Endothelial cell of umbilical vein (primary cell): Measurements from ENCODE around the gene TNNT3. TPM values are rescaled to one million over a fixed set of nuclear protein-coding genes. Genes with fewer than 3 reads are reported as not detected.
A peak's percentile ranks its signal among the peaks of the same experiment; 100 is the strongest.

Source experiments
- BruUV-seq: library from RNA; stranded (reverse); fragments of 400-500 nt; replicated peaks from 2 replicates; lab custom pipeline; 2021; lab: Mats Ljungman, UMichigan
- CTCF ChIA-PET: fragments of 300-600, 350-600 bp; sonication (Branson Sonifier 250); formaldehyde crosslinking; loops from one replicate; lab custom pipeline; 2021; ENCODE audit warnings: antibody characterized with exemption, inconsistent platforms; lab: Charles Lee
- POLR2A ChIA-PET: fragments of 300-600, 350-600 bp; sonication (Branson Sonifier 250); formaldehyde crosslinking; loops from one replicate; lab custom pipeline; 2021; ENCODE audit warnings: antibody characterized with exemption, inconsistent platforms; lab: Charles Lee
- DNase-seq: peaks from one replicate; pipeline ENCODE4 v3.0.0-alpha.2; 2011; ENCODE audit warnings: low read depth, low spot score
- FAIRE-seq: peaks from 2 replicates; lab custom pipeline; 2011; peaks lifted over from hg19 to GRCh38; lab: Jason Lieb, UNC
- H2AFZ ChIP-seq: 2 replicates; pipeline ENCODE4 v1.6.0; 2012; ENCODE audit warnings: low read depth, low read length, control low read depth, inconsistent platforms
- H3K27ac ChIP-seq: 2 replicates; pipeline ENCODE4 v1.5.1; 2011; ENCODE audit warnings: low read depth, mild to moderate bottlenecking, control low read depth, low read length, moderate library complexity; ENCODE audit not compliant: insufficient read depth
- H3K27me3 ChIP-seq, 2 experiments: 2 replicates each; pipeline versions ENCODE4 v1.6.0 to v1.6.1; 2011; ENCODE audit warnings: low read length in 2 of 2, mixed read lengths in 1 of 2; ENCODE audit not compliant: control insufficient read depth in 2 of 2, insufficient read depth in 2 of 2
- H3K36me3 ChIP-seq, 2 experiments: 2 replicates in 1 of 2; 3 replicates in 1 of 2; pipeline ENCODE4 v1.5.1; 2011; ENCODE audit warnings: low read length in 2 of 2, mild to moderate bottlenecking in 1 of 2, moderate library complexity in 1 of 2; ENCODE audit not compliant: control insufficient read depth in 2 of 2, insufficient read depth in 2 of 2; ENCODE audit errors: extremely low read depth in 1 of 2
- H3K4me1 ChIP-seq: 3 replicates; pipeline ENCODE4 v1.5.1; 2011; ENCODE audit warnings: mild to moderate bottlenecking, low read length; ENCODE audit not compliant: control insufficient read depth, insufficient read depth; ENCODE audit errors: extremely low read depth
- H3K4me2 ChIP-seq: 2 replicates; pipeline ENCODE4 v1.6.1; 2011; ENCODE audit warnings: low read length, control low read depth, mixed read lengths; ENCODE audit not compliant: insufficient read depth
- H3K4me3 ChIP-seq, 3 experiments: fragments of 200-600 bp in 1 of 3; sonication (generic), shearing (Covaris generic) in 1 of 3; replicated peaks in 1 of 3; 2 replicates each; pipeline ENCODE4 v1.5.1; 2011 to 2016; ENCODE audit warnings: control low read depth in 3 of 3, low read length in 3 of 3, mild to moderate bottlenecking in 2 of 3, inconsistent platforms in 1 of 3, low read depth in 1 of 3, moderate library complexity in 1 of 3; ENCODE audit not compliant: insufficient read depth in 1 of 3
- H3K79me2 ChIP-seq: 2 replicates; pipeline ENCODE4 v1.6.0; 2012; ENCODE audit warnings: low read length, inconsistent platforms; ENCODE audit not compliant: control insufficient read depth, insufficient read depth
- H3K9ac ChIP-seq: replicated peaks from 2 replicates; pipeline ENCODE3; 2011; ENCODE audit warnings: low read length, control low read depth; ENCODE audit not compliant: insufficient read depth; ENCODE audit errors: extremely low read depth
- H3K9me1 ChIP-seq: replicated peaks from 3 replicates; pipeline ENCODE4 v1.6.0; 2011; ENCODE audit warnings: mild to moderate bottlenecking, low read length; ENCODE audit not compliant: control insufficient read depth, insufficient read depth; ENCODE audit errors: extremely low read depth
- H3K9me3 ChIP-seq: replicated peaks from 2 replicates; pipeline ENCODE4 v1.5.1; 2012; ENCODE audit warnings: low read length, inconsistent platforms; ENCODE audit not compliant: control insufficient read depth, insufficient read depth
- H4K20me1 ChIP-seq: replicated peaks from 2 replicates; pipeline ENCODE3; 2011; ENCODE audit warnings: mild to moderate bottlenecking, low read length; ENCODE audit not compliant: control insufficient read depth, insufficient read depth; ENCODE audit errors: extremely low read depth
- CTCF ChIP-seq, 2 donors: IDR thresholded peaks; 1 replicate in 1 of 2; 2 replicates in 1 of 2; pipeline ENCODE4 v1.5.1; 2011; ENCODE audit warnings: low read length in 2 of 2, mild to moderate bottlenecking in 2 of 2, moderate library complexity in 2 of 2, control low read depth in 1 of 2, inconsistent platforms in 1 of 2, low read depth in 1 of 2; ENCODE audit not compliant: insufficient read depth in 1 of 2; ENCODE audit errors: extremely low read depth in 1 of 2
- EZH2 ChIP-seq: IDR thresholded peaks from 2 replicates; pipeline ENCODE4 v1.6.1; 2012; ENCODE audit warnings: borderline replicate concordance, low read depth, mild to moderate bottlenecking, moderate library complexity, low read length, inconsistent platforms; ENCODE audit not compliant: severe bottlenecking
- GATA2 ChIP-seq: IDR thresholded peaks from 2 replicates; pipeline ENCODE4 v1.7.0; 2011; ENCODE audit warnings: low read depth, mild to moderate bottlenecking, moderate library complexity, mixed read lengths, low read length; ENCODE audit not compliant: insufficient read length, insufficient read depth
- JUN ChIP-seq: IDR thresholded peaks from 2 replicates; pipeline ENCODE4 v1.6.1; 2011; ENCODE audit warnings: borderline replicate concordance, low read depth; ENCODE audit not compliant: insufficient read length, insufficient read depth
- MAX ChIP-seq: IDR thresholded peaks from 2 replicates; pipeline ENCODE4 v1.6.1; 2011; ENCODE audit not compliant: insufficient read depth, insufficient read length
- MYC ChIP-seq: IDR thresholded peaks from one replicate; pipeline ENCODE4 v1.6.1; 2011; ENCODE audit warnings: mild to moderate bottlenecking, low read depth, low read length
- dilution Hi-C: fragments of 300-500 bp; cut with MboI; formaldehyde crosslinking; loops from one replicate; pipeline ENCODE4 v1.15.0; 2019; ENCODE audit warnings: low sequenced_read_pairs; ENCODE audit not compliant: extremely low pct_ligation_motif_present
- intact Hi-C: fragments of 100-400 bp; cut with micrococcal nuclease; formaldehyde crosslinking; loops from one replicate; pipeline ENCODE4 v1.10.0; 2022
- polyA plus RNA-seq, 4 experiments: library from polyadenylated mRNA; depleted of rRNA in 3 of 4; stranded (reverse) in 3 of 4; unstranded in 1 of 4; fragments of >200 nt; gene quantifications; 2 replicates each; pipeline versions ENCODE4 v1.2.1 to v1.2.3, GENCODE V29; 2011 to 2012; ENCODE audit warnings: missing spikeins in 1 of 4
- total RNA-seq: library from RNA; stranded (reverse); gene quantifications from 2 replicates; pipeline ENCODE4 v1.2.3, GENCODE V29; 2021

TNNT3 gene
- total and polyA plus RNA-seq, 2 donors (not counting 3 experiments of a cell fraction or from before 2014, with no cell fraction given) = not detected

- FAIRE-seq (peak; percentile 86), DNase-seq (peak; percentile 60)
- POLR2A ChIA-PET = interaction anchor here (0.8 kb wide), 1 partner anchor 29 kb away, joined by 3 read pairs; no protein-coding TSS in a partner anchor
- CTCF ChIA-PET = interaction anchor here (0.6 to 3.7 kb wide), 75 partner anchors 9 to 641 kb away, joined by 3 to 262 read pairs (median 5); partner anchors contain the start of genes H19, IGF2, KRTAP5-6 and LSP1
- Histone ChIP-seq H3K9ac (no peak overlapping the region), H3K27ac (no peak overlapping the region), H3K4me3 (no peak overlapping the region), H3K4me2 (no peak overlapping the region), H3K27me3 (no peaks in the 10 kb centered on the region), H2AFZ (no peak overlapping the region), H3K36me3 (no peaks in the 10 kb centered on the region), H3K9me3 (no peaks in the 10 kb centered on the region), H3K9me1 (no peaks in the 10 kb centered on the region), H3K79me2 (no peaks in the 10 kb centered on the region), H3K4me1 (no peaks in the 10 kb centered on the region), H4K20me1 (no peaks in the 10 kb centered on the region)
- no TSS peak for BruUV-seq
- dilution Hi-C loops = no loop called here
- intact Hi-C loops = loop anchor here (1.0 kb wide), 2 partner anchors 45 to 269 kb away; no protein-coding TSS in a partner anchor
- TF ChIP-seq CTCF (IDR thresholded peaks at IDR 0.05; ENCODE audit: extremely low read depth in 1 of 2, insufficient read depth in 1 of 2, low read depth in 1 of 2, low read length in 2 of 2) (peak; percentile 91 to 98), GATA2 (no peak), MYC (no peak), EZH2 (no peak), JUN (no peak), MAX (no peak)
Measured at GRCh38 chr11:1882265-1883238, 37.0 kb upstream of the TNNT3 start.
